T-cell (primary cell): Measurements from ENCODE around the gene EDDM3A. TPM values are rescaled to one million over a fixed set of nuclear protein-coding genes. Genes with fewer than 3 reads are reported as not detected.

Source experiments
- ATAC-seq, 4 experiments: fragments of 200-7000 bp in 3 of 4; fragments of 150-1000 bp in 1 of 4; cut with Tn5 transposase; replicated peaks in 1 of 4; 1 replicate in 3 of 4; 2 replicates in 1 of 4; pipeline ENCODE4 v1.10.0; 2021; ENCODE audit warnings: moderate library complexity in 3 of 4, mild to moderate bottlenecking in 2 of 4, moderate number of reproducible peaks in 1 of 4
- CTCF ChIA-PET, 2 donors: fragments of 300-600 bp; sonication (Branson Sonifier 250); formaldehyde crosslinking; loops; one replicate each; lab custom pipeline; 2022; ENCODE audit warnings: antibody characterized with exemption in 2 of 2; lab: Charles Lee
- POLR2A ChIA-PET, 2 donors: fragments of 300-600 bp; sonication (Branson Sonifier 250); formaldehyde crosslinking; loops; one replicate each; lab custom pipeline; 2022; ENCODE audit warnings: antibody characterized with exemption in 2 of 2; lab: Charles Lee
- DNase-seq, 35 experiments: peaks; one replicate each; pipeline versions ENCODE4 v3.0.0 to v3.0.0-alpha.2; 2013 to 2023
- H3K27ac ChIP-seq: one replicate; pipeline ENCODE4 v1.5.1; 2013; ENCODE audit warnings: low read length
- H3K27me3 ChIP-seq, 2 experiments: replicated peaks in 1 of 2; 1 replicate in 1 of 2; 2 replicates in 1 of 2; pipeline versions ENCODE4 v1.6.1 to v1.7.0; 2013; ENCODE audit warnings: low read length in 1 of 2, mixed read lengths in 1 of 2; ENCODE audit not compliant: control insufficient read depth in 2 of 2, insufficient read depth in 2 of 2; ENCODE audit errors: extremely low read depth in 1 of 2
- H3K36me3 ChIP-seq, 2 donors: 1 replicate in 1 of 2; 2 replicates in 1 of 2; pipeline versions ENCODE4 v1.6.1 to v1.7.0; 2013; ENCODE audit warnings: low read length in 1 of 2; ENCODE audit not compliant: control insufficient read depth in 2 of 2, insufficient read depth in 1 of 2; ENCODE audit errors: extremely low read depth in 1 of 2
- H3K4me1 ChIP-seq, 2 experiments: 1 replicate in 1 of 2; 2 replicates in 1 of 2; pipeline versions ENCODE4 v1.6.1 to v1.7.0; 2013; ENCODE audit warnings: low read length in 2 of 2, mixed read lengths in 1 of 2; ENCODE audit not compliant: insufficient read depth in 2 of 2, control insufficient read depth in 1 of 2; ENCODE audit errors: extremely low read depth in 1 of 2
- H3K4me3 ChIP-seq, 2 donors: 1 replicate in 1 of 2; 2 replicates in 1 of 2; pipeline versions ENCODE4 v1.5.1 to v1.7.0; 2013; ENCODE audit warnings: mild to moderate bottlenecking in 2 of 2, low read length in 1 of 2, moderate library complexity in 1 of 2; ENCODE audit not compliant: control insufficient read depth in 1 of 2; ENCODE audit errors: extremely low read depth in 1 of 2
- H3K9me3 ChIP-seq: 2 replicates; pipeline ENCODE4 v1.7.0; 2013
- H3K27ac Mint-ChIP-seq, 2 donors: one replicate each; pipeline ENCODE4 v1.8.0; 2020 to 2021; ENCODE audit warnings: mild to moderate bottlenecking in 2 of 2, mixed read lengths in 2 of 2
- H3K27me3 Mint-ChIP-seq, 2 donors: one replicate each; pipeline ENCODE4 v1.8.0; 2021 to 2022; ENCODE audit warnings: mixed read lengths in 2 of 2
- H3K36me3 Mint-ChIP-seq: one replicate; pipeline ENCODE4 v1.8.0; 2021; ENCODE audit warnings: mixed read lengths
- H3K4me1 Mint-ChIP-seq, 3 donors: one replicate each; pipeline ENCODE4 v1.8.0; 2020 to 2022; ENCODE audit warnings: mixed read lengths in 3 of 3, mild to moderate bottlenecking in 1 of 3
- H3K4me3 Mint-ChIP-seq, 3 donors: one replicate each; pipeline ENCODE4 v1.8.0; 2020 to 2022; ENCODE audit warnings: mild to moderate bottlenecking in 3 of 3, mixed read lengths in 3 of 3, moderate library complexity in 3 of 3
- H3K9me3 Mint-ChIP-seq, 3 donors: one replicate each; pipeline ENCODE4 v1.8.0; 2020 to 2022; ENCODE audit warnings: mixed read lengths in 3 of 3
- WGBS: methylation state at CpG from one replicate; pipeline ENCODE4 v1.1.5; 2013; ENCODE audit warnings: missing lambda C conversion rate; ENCODE audit not compliant: insufficient coverage; 5-methylcytosine and 5-hydroxymethylcytosine counted together
- total RNA-seq, 35 experiments: library from RNA in 6 of 35; stranded (reverse) in 6 of 35; fragments of 120-200 nt in 1 of 35; gene quantifications; one replicate each; pipeline versions ENCODE4 v1.2.1 to v1.2.4 and lab custom pipeline; 2013 to 2026

EDDM3A gene
- total RNA-seq (not detected), total RNA-seq (lab: John Stamatoyannopoulos, UW) (0 reads per million in 29 experiments)
- total RNA-seq (2013) = not detected

GRCh38 chr14:20745571-20746358 lies at the start of gene EDDM3A:
Gene EDDM3A, plus strand, starts transcription at chr14:20745887. Its CDS starts 1,694 bp downstream, at chr14:20747581.
- Mint-ChIP-seq H3K4me1 (no peaks in the 10 kb centered on the region), H3K27me3 (peaks cover 3 to 24% of the 10 kb centered on the region in 2 donors), H3K4me3 (no peak within 1 kb of the TSS), H3K9me3 (no peaks in the 10 kb centered on the region), H3K27ac (no peak within 1 kb of the TSS), H3K36me3 (no peaks in the 10 kb centered on the region)
- no peak for DNase-seq
- WGBS = 70% methylated on average over 3 of the region's 6 CpGs
- no peaks in the 10 kb centered on the region for H3K9me3 ChIP-seq
- ChIA-PET CTCF (no interaction called here), POLR2A (no interaction called here)
- no peak for ATAC-seq
- H3K4me3 ChIP-seq = no peak within 1 kb of the TSS
- H3K27me3 ChIP-seq = no peaks in the 10 kb centered on the region
- H3K27ac ChIP-seq = no peak within 1 kb of the TSS
- H3K36me3 ChIP-seq = no peaks in the 10 kb centered on the region
- no peaks in the 10 kb centered on the region for H3K4me1 ChIP-seq

- ChIA-PET CTCF (interaction anchor here (0.5 to 2.4 kb wide), 14 partner anchors 16 to 370 kb away, joined by 3 to 11 read pairs (median 4); no protein-coding TSS in a partner anchor), POLR2A (interaction anchor here in 1 of 2 donors (0.6 kb wide), 1 partner anchor 176 kb away, joined by 3 read pairs; no protein-coding TSS in a partner anchor)
- H3K27ac Mint-ChIP-seq = no peak overlapping the region
- no peaks in the 10 kb centered on the region for H3K36me3 Mint-ChIP-seq
- 74% methylated on average over 2 of the region's 5 CpGs for WGBS
- Histone ChIP-seq H3K27me3 (peaks cover 0 to 7% of the 10 kb centered on the region in 2 experiments), H3K9me3 (no peaks in the 10 kb centered on the region), H3K27ac (no peak overlapping the region), H3K4me3 (no peak overlapping the region), H3K4me1 (no peaks in the 10 kb centered on the region), H3K36me3 (no peaks in the 10 kb centered on the region)
- DNase-seq = no peak
- no peak overlapping the region for H3K4me3 Mint-ChIP-seq
- no peaks in the 10 kb centered on the region for H3K9me3 Mint-ChIP-seq
- ATAC-seq = no peak
- H3K4me1 Mint-ChIP-seq = peaks cover 0 to 2% (median 0%) of the 10 kb centered on the region in 3 donors
- H3K27me3 Mint-ChIP-seq = peaks cover 0 to 2% of the 10 kb centered on the region in 2 donors
Measured at GRCh38 chr14:20696764-20697163, 48.9 kb upstream of the EDDM3A start.

- no peak overlapping the region for H3K4me3 ChIP-seq
- ATAC-seq (peak; percentile 57 to 76 (median 73)), DNase-seq (peak in 34 of 35 experiments; percentile 13 to 79 (median 51))
- peaks cover 0 to 2% of the 10 kb centered on the region in 2 donors for H3K27me3 Mint-ChIP-seq
- POLR2A ChIA-PET = interaction anchor here in 1 of 2 donors (0.6 kb wide), 1 partner anchor 175 kb away, joined by 3 read pairs; no protein-coding TSS in a partner anchor
- CTCF ChIA-PET = interaction anchor here (0.5 to 1.8 kb wide), 11 partner anchors 95 to 274 kb away, joined by 3 to 11 read pairs (median 4); no protein-coding TSS in a partner anchor
- H3K27me3 ChIP-seq = peaks cover 0 to 7% of the 10 kb centered on the region in 2 experiments
- H3K27ac Mint-ChIP-seq = no peak overlapping the region
- H3K9me3 ChIP-seq = no peaks in the 10 kb centered on the region
- H3K36me3 Mint-ChIP-seq = no peaks in the 10 kb centered on the region
- no peak overlapping the region for H3K27ac ChIP-seq
- no peaks in the 10 kb centered on the region for H3K4me1 ChIP-seq
- peaks cover 0 to 2% (median 0%) of the 10 kb centered on the region in 3 donors for H3K4me1 Mint-ChIP-seq
- H3K4me3 Mint-ChIP-seq = no peak overlapping the region
- H3K36me3 ChIP-seq = no peaks in the 10 kb centered on the region
- WGBS = 80% methylated on average over 1 of the region's 6 CpGs
- no peaks in the 10 kb centered on the region for H3K9me3 Mint-ChIP-seq
Measured at GRCh38 chr14:20697273-20698017, 48.2 kb upstream of the EDDM3A start.

GRCh38 chr14:20698018-20698329 lies 47.7 kb upstream of the EDDM3A start:
- Histone ChIP-seq H3K36me3 (no peaks in the 10 kb centered on the region), H3K9me3 (no peaks in the 10 kb centered on the region), H3K27ac (no peak overlapping the region), H3K27me3 (peaks cover 0 to 7% of the 10 kb centered on the region in 2 experiments), H3K4me3 (no peak overlapping the region), H3K4me1 (no peaks in the 10 kb centered on the region)
- ATAC-seq = no peak
- Mint-ChIP-seq H3K4me1 (peaks cover 0 to 2% (median 0%) of the 10 kb centered on the region in 3 donors), H3K27me3 (peaks cover 0 to 2% of the 10 kb centered on the region in 2 donors), H3K36me3 (no peaks in the 10 kb centered on the region), H3K9me3 (no peaks in the 10 kb centered on the region), H3K27ac (no peak overlapping the region), H3K4me3 (no peak overlapping the region)
- no peak for DNase-seq
- ChIA-PET POLR2A (no interaction called here), CTCF (interaction anchor here (0.6 to 1.1 kb wide), 8 partner anchors 10 to 273 kb away, joined by 3 to 11 read pairs (median 4); no protein-coding TSS in a partner anchor)

- Mint-ChIP-seq H3K27me3 (no peaks in the 10 kb centered on the region), H3K4me1 (peaks cover 0 to 2% (median 0%) of the 10 kb centered on the region in 3 donors), H3K9me3 (no peaks in the 10 kb centered on the region), H3K27ac (no peak overlapping the region), H3K36me3 (no peaks in the 10 kb centered on the region), H3K4me3 (no peak overlapping the region)
- 86% methylated on average over 3 of the region's 5 CpGs for WGBS
- ChIA-PET POLR2A (no interaction called here), CTCF (interaction anchor here in 1 of 2 donors (1.0 to 1.1 kb wide), 4 partner anchors 153 to 272 kb away, joined by 4 to 11 read pairs (median 5); no protein-coding TSS in a partner anchor)
- Histone ChIP-seq H3K27ac (no peak overlapping the region), H3K4me3 (no peak overlapping the region), H3K36me3 (no peaks in the 10 kb centered on the region), H3K27me3 (peaks cover 0 to under 1% of the 10 kb centered on the region in 2 experiments), H3K9me3 (no peaks in the 10 kb centered on the region), H3K4me1 (no peaks in the 10 kb centered on the region)
- ATAC-seq (no peak), DNase-seq (no peak)
Measured at GRCh38 chr14:20698934-20699333, 46.8 kb upstream of the EDDM3A start.

- CTCF ChIA-PET = interaction anchor here (0.6 to 1.9 kb wide), 12 partner anchors 9 to 495 kb away, joined by 3 to 11 read pairs (median 4); no protein-coding TSS in a partner anchor
- H3K36me3 Mint-ChIP-seq = no peaks in the 10 kb centered on the region
- no peak for DNase-seq
- Histone ChIP-seq H3K36me3 (no peaks in the 10 kb centered on the region), H3K9me3 (no peaks in the 10 kb centered on the region), H3K27ac (no peak overlapping the region), H3K4me3 (no peak overlapping the region), H3K4me1 (no peaks in the 10 kb centered on the region), H3K27me3 (no peaks in the 10 kb centered on the region)
- no peak overlapping the region for H3K4me3 Mint-ChIP-seq
- no peaks in the 10 kb centered on the region for H3K9me3 Mint-ChIP-seq
- H3K4me1 Mint-ChIP-seq = peaks cover 0 to 2% (median 0%) of the 10 kb centered on the region in 3 donors
- no peaks in the 10 kb centered on the region for H3K27me3 Mint-ChIP-seq
- POLR2A ChIA-PET = no interaction called here
- ATAC-seq = no peak
- no peak overlapping the region for H3K27ac Mint-ChIP-seq
Measured at GRCh38 chr14:20699931-20700330, 45.8 kb upstream of the EDDM3A start.
